CD14-positive monocyte (primary cell): ENCODE measurements around the gene STARD13. TPM values are rescaled to one million over a fixed set of nuclear protein-coding genes. Genes with fewer than 3 reads are reported as not detected.

Experiments
- DNase-seq, 3 donors: peaks; one replicate each; pipeline ENCODE4 v3.0.0-alpha.2; 2011 to 2022
- H2AFZ ChIP-seq: 2 replicates; pipeline ENCODE4 v1.6.0; 2012; ENCODE audit warnings: mild to moderate bottlenecking, low read depth, low read length, inconsistent platforms; ENCODE audit not compliant: insufficient read depth, poor library complexity, severe bottlenecking
- H3K27ac ChIP-seq, 2 donors: 1 replicate in 1 of 2; 2 replicates in 1 of 2; pipeline ENCODE4 v1.5.1; 2012 to 2013; ENCODE audit warnings: low read length in 2 of 2, control low read depth in 1 of 2, inconsistent platforms in 1 of 2, low read depth in 1 of 2, mild to moderate bottlenecking in 1 of 2
- H3K27me3 ChIP-seq, 2 donors: one replicate each; pipeline versions ENCODE4 v1.6.0 to v1.6.1; 2011 to 2013; ENCODE audit warnings: low read length in 2 of 2; ENCODE audit not compliant: control insufficient read depth in 2 of 2, insufficient read depth in 2 of 2
- H3K36me3 ChIP-seq, 2 donors: replicated peaks in 1 of 2; 1 replicate in 1 of 2; 2 replicates in 1 of 2; pipeline versions ENCODE4 v1.5.1 to v1.6.1; 2012 to 2013; ENCODE audit warnings: low read length in 2 of 2, control low read depth in 1 of 2, inconsistent platforms in 1 of 2, mild to moderate bottlenecking in 1 of 2; ENCODE audit not compliant: insufficient read depth in 2 of 2, control insufficient read depth in 1 of 2
- H3K4me1 ChIP-seq, 2 donors: 1 replicate in 1 of 2; 2 replicates in 1 of 2; pipeline versions ENCODE4 v1.5.1 to v1.6.1; 2012 to 2013; ENCODE audit warnings: low read length in 2 of 2, control low read depth in 1 of 2, inconsistent platforms in 1 of 2, mild to moderate bottlenecking in 1 of 2, moderate library complexity in 1 of 2; ENCODE audit not compliant: insufficient read depth in 2 of 2, control insufficient read depth in 1 of 2
- H3K4me2 ChIP-seq: replicated peaks from 2 replicates; pipeline ENCODE3; 2012; ENCODE audit warnings: low read length, moderate library complexity, mild to moderate bottlenecking; ENCODE audit not compliant: poor library complexity, severe bottlenecking; ENCODE audit errors: extremely low read depth
- H3K4me3 ChIP-seq, 3 experiments: fragments of 200-600 bp in 1 of 3; sonication (generic) in 1 of 3; replicated peaks in 1 of 3; 1 replicate in 2 of 3; 2 replicates in 1 of 3; pipeline ENCODE4 v1.5.1; 2011 to 2013; ENCODE audit warnings: low read length in 3 of 3, mild to moderate bottlenecking in 3 of 3, control low read depth in 2 of 3, low read depth in 2 of 3, inconsistent platforms in 1 of 3, moderate library complexity in 1 of 3
- H3K79me2 ChIP-seq: 2 replicates; pipeline ENCODE4 v1.6.0; 2012; ENCODE audit warnings: mild to moderate bottlenecking, control low read depth, inconsistent platforms, low read length, moderate library complexity; ENCODE audit not compliant: insufficient read depth
- H3K9ac ChIP-seq: 2 replicates; pipeline ENCODE4 v1.6.0; 2017; ENCODE audit warnings: low read length, mild to moderate bottlenecking; ENCODE audit not compliant: insufficient read depth, poor library complexity, severe bottlenecking
- H3K9me3 ChIP-seq, 2 donors: replicated peaks in 1 of 2; 1 replicate in 1 of 2; 2 replicates in 1 of 2; pipeline versions ENCODE4 v1.5.1 to v1.6.1; 2012 to 2013; ENCODE audit warnings: low read length in 2 of 2, control low read depth in 1 of 2; ENCODE audit not compliant: control insufficient read depth in 1 of 2, insufficient read depth in 1 of 2
- H4K20me1 ChIP-seq: 2 replicates; pipeline ENCODE4 v1.6.0; 2012; ENCODE audit warnings: mild to moderate bottlenecking, low read length, control low read depth, moderate library complexity; ENCODE audit not compliant: insufficient read depth
- H3K27ac Mint-ChIP-seq, 7 donors: one replicate each; pipeline ENCODE4 v1.8.0; 2020; ENCODE audit warnings: mild to moderate bottlenecking in 7 of 7, mixed read lengths in 7 of 7, moderate library complexity in 6 of 7, inconsistent platforms in 2 of 7
- H3K27me3 Mint-ChIP-seq, 3 donors: one replicate each; pipeline ENCODE4 v1.8.0; 2021 to 2022; ENCODE audit warnings: low read depth in 3 of 3, mild to moderate bottlenecking in 3 of 3, mixed read lengths in 3 of 3, moderate library complexity in 3 of 3, inconsistent platforms in 1 of 3
- H3K36me3 Mint-ChIP-seq, 2 donors: one replicate each; pipeline ENCODE4 v1.8.0; 2020; ENCODE audit warnings: mixed read lengths in 2 of 2, inconsistent platforms in 1 of 2, mild to moderate bottlenecking in 1 of 2
- H3K4me1 Mint-ChIP-seq: one replicate; pipeline ENCODE4 v1.8.0; 2020; ENCODE audit warnings: mild to moderate bottlenecking, mixed read lengths
- H3K4me3 Mint-ChIP-seq, 2 donors: one replicate each; pipeline ENCODE4 v1.8.0; 2020; ENCODE audit warnings: mild to moderate bottlenecking in 2 of 2, mixed read lengths in 2 of 2, moderate library complexity in 1 of 2
- H3K9me3 Mint-ChIP-seq, 7 donors: one replicate each; pipeline ENCODE4 v1.8.0; 2020 to 2022; ENCODE audit warnings: mixed read lengths in 7 of 7, mild to moderate bottlenecking in 6 of 7, moderate library complexity in 6 of 7, inconsistent platforms in 2 of 7
- CTCF ChIP-seq: fragments of 200-600 bp; IDR thresholded peaks from one replicate; pipeline ENCODE4 v1.8.0; 2022; ENCODE audit warnings: antibody characterized with exemption, mild to moderate bottlenecking
- WGBS: methylation state at CpG from one replicate; pipeline ENCODE4 v1.1.5; 2013; ENCODE audit warnings: missing lambda C conversion rate; ENCODE audit not compliant: insufficient coverage; 5-methylcytosine and 5-hydroxymethylcytosine counted together
- intact Hi-C, 2 donors: fragments of 100-400 bp; cut with micrococcal nuclease; formaldehyde crosslinking; loops; one replicate each; pipeline versions ENCODE4 v1.15.0 to v1.15.1; 2023
- polyA plus RNA-seq, 3 donors: library from polyadenylated mRNA; depleted of rRNA in 1 of 3; unstranded in 2 of 3; stranded (reverse) in 1 of 3; fragments of 300-500 nt in 2 of 3; fragments of >200 nt in 1 of 3; fragmentation: Illumina TruSeq in 2 of 3; gene quantifications; 1 replicate in 2 of 3; 2 replicates in 1 of 3; pipeline ENCODE4 v1.2.3, GENCODE V29; 2012 to 2021

Gene STARD13
- polyA plus RNA-seq, 3 donors, result 0.37 to 0.69 (median 0.60) TPM

- Mint-ChIP-seq H3K27ac (no peak overlapping the region), H3K4me1 (no peaks in the 10 kb centered on the region), H3K4me3 (no peak overlapping the region), H3K9me3 (no peaks in the 10 kb centered on the region), H3K27me3 (peaks cover 0 to 3% (median 2%) of the 10 kb centered on the region in 3 donors), H3K36me3 (no peaks in the 10 kb centered on the region)
- Histone ChIP-seq H3K27ac (no peak overlapping the region), H3K4me2 (no peak overlapping the region), H3K4me3 (no peak overlapping the region), H3K79me2 (no peaks in the 10 kb centered on the region), H3K9me3 (no peaks in the 10 kb centered on the region), H3K9ac (no peak overlapping the region), H3K27me3 (no peaks in the 10 kb centered on the region), H3K4me1 (no peaks in the 10 kb centered on the region), H3K36me3 (no peaks in the 10 kb centered on the region), H2AFZ (no peak overlapping the region), H4K20me1 (no peaks in the 10 kb centered on the region)
- intact Hi-C loops, result no loop called here
- TF ChIP-seq CTCF, result no peak
- DNase-seq, result no peak
- WGBS, result no CpG with 5 or more reads among the region's 3 CpGs
Measured at GRCh38 chr13:33299626-33300025, 14.1 kb upstream of the STARD13 start.

GRCh38 chr13:33296793-33297425 lies 11.4 kb upstream of the STARD13 start:
- no peaks in the 10 kb centered on the region for H3K27me3 ChIP-seq
- 95% methylated on average over 2 of the region's 7 CpGs for WGBS
- no peak overlapping the region for H3K4me2 ChIP-seq
- H3K27ac Mint-ChIP-seq, result peak overlapping the region in 1 of 7 donors; percentile 57
- no peak overlapping the region for H3K4me3 Mint-ChIP-seq
- DNase-seq, result no peak
- H3K4me1 ChIP-seq, result no peaks in the 10 kb centered on the region
- no peaks in the 10 kb centered on the region for H3K79me2 ChIP-seq
- H3K36me3 Mint-ChIP-seq, result no peaks in the 10 kb centered on the region
- H3K4me1 Mint-ChIP-seq, result peaks cover 4% of the 10 kb centered on the region
- no peaks in the 10 kb centered on the region for H4K20me1 ChIP-seq
- H3K27me3 Mint-ChIP-seq, result peaks cover 0 to 2% (median 1%) of the 10 kb centered on the region in 3 donors
- H3K36me3 ChIP-seq, result no peaks in the 10 kb centered on the region
- no peak overlapping the region for H3K4me3 ChIP-seq
- no peak overlapping the region for H3K9ac ChIP-seq
- H3K9me3 ChIP-seq, result no peaks in the 10 kb centered on the region
- H2AFZ ChIP-seq, result no peak overlapping the region
- intact Hi-C loops, result no loop called here
- no peaks in the 10 kb centered on the region for H3K9me3 Mint-ChIP-seq
- no peak overlapping the region for H3K27ac ChIP-seq
- TF ChIP-seq CTCF, result no peak
